Middle frontal gyrus (tissue), 1 donor: ENCODE measurements around the gene MYO1E.

Source experiments
- DNase-seq: peaks from one replicate; pipeline ENCODE4 v3.0.0-alpha.2; 2015; ENCODE audit warnings: low spot score; ENCODE audit errors: extremely low spot score

MYO1E gene

GRCh38 chr15:59237119-59237855, 135.4 kb downstream of the MYO1E start:
- DNase-seq: no peak

GRCh38 chr15:59236394-59236793, 136.3 kb downstream of the MYO1E start:
- no peak for DNase-seq

GRCh38 chr15:59232476-59232875, 140.2 kb downstream of the MYO1E start:
- no peak for DNase-seq

GRCh38 chr15:59230531-59231055, 142.1 kb downstream of the MYO1E start:
- no peak for DNase-seq

GRCh38 chr15:59229453-59229852, 143.2 kb downstream of the MYO1E start:
- DNase-seq: no peak

GRCh38 chr15:59229015-59229414, 143.7 kb downstream of the MYO1E start:
- no peak for DNase-seq

- no peak for DNase-seq
These were observed 145.7 kb downstream of the MYO1E start for GRCh38 chr15:59227021-59227420.

- no peak for DNase-seq
These were observed 148.2 kb downstream of the MYO1E start for GRCh38 chr15:59224474-59224873.

GRCh38 chr15:59223736-59224135, 148.9 kb downstream of the MYO1E start:
- no peak for DNase-seq

GRCh38 chr15:59222906-59223550, 149.6 kb downstream of the MYO1E start:
- no peak for DNase-seq

- no peak for DNase-seq
These were observed 150.9 kb downstream of the MYO1E start for GRCh38 chr15:59221511-59222505.

GRCh38 chr15:59218710-59219109, 154.0 kb downstream of the MYO1E start:
- DNase-seq: no peak

GRCh38 chr15:59217876-59218498, 154.7 kb downstream of the MYO1E start:
- DNase-seq: no peak

- DNase-seq: no peak
These were observed 155.8 kb downstream of the MYO1E start for GRCh38 chr15:59216911-59217310.

- DNase-seq: no peak
These were observed 162.5 kb downstream of the MYO1E start for GRCh38 chr15:59210186-59210585.

- DNase-seq: no peak
These were observed 163.9 kb downstream of the MYO1E start for GRCh38 chr15:59208613-59209249.

- no peak for DNase-seq
These were observed 166.0 kb downstream of the MYO1E start, which contains the start of gene LDHAL6B for GRCh38 chr15:59206623-59207183. LDHAL6B (plus strand) TSS chr15:59206843; CDS start chr15:59206941, 98 bp downstream.

GRCh38 chr15:59205839-59206622, 166.6 kb downstream of the MYO1E start:
- no peak for DNase-seq

- no peak for DNase-seq
These were observed 169.0 kb downstream of the MYO1E start for GRCh38 chr15:59203657-59204056.
